ENCODE data around the gene PPM1J. TPM values are rescaled to one million over a fixed set of nuclear protein-coding genes. Genes with fewer than 3 reads are reported as not detected.

Gene PPM1J
- total and polyA plus RNA-seq, 2 donors (not counting 1 experiment from before 2014, with no cell fraction given) = 0.79 to 0.83 TPM

DNA sequence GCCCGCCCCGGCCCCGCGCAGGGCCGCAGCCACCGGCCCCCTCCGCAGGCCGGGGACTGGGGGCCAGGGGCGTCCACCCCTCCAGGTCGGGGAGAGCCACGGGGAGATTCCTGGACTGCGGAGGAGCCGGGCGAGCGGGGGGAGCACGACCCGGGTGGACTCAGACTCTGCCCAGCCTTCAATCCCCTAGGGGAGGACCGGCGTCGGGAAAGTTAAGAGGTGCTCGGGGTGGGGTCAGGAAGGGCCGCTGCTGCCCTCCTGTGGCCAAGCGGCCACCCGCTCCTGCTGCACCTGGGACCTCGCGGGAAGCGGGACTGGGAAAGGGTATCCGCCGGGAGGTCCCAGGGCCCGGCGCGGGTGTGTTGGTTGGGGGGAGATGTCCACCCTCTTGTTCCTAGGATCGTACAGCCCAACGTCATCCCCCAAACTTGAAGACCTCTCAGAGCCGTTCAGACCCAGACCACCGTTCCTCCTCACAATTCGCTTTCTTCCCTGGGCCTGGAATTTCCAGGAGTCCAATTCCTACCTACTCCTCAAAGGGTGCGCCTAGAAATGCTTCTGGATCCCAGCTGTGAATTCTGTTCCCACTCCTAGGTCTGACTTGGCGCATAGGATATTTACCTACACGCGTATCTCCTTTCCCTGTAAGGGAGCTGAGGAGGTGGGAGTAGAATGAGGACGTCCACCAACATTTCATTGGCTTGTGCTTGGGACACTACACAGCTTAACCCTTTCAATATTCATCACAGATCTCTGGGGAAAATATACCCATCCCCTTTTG, 7.7 kb downstream of the PPM1J start:
- H3K9me3 ChIP-seq (ENCODE audit: control insufficient read depth, insufficient read depth, low read depth, low read length) = no peaks in the 10 kb centered on the region
- peak overlapping the region; percentile 33 to 97 (median 64) for H3K4me3 ChIP-seq (replicated peaks in 1 of 4; ENCODE audit: control extremely low read depth in 1 of 4, insufficient read depth in 1 of 4, low read depth in 3 of 4, low read length in 4 of 4)
- peaks cover 41% of the 10 kb centered on the region for H3K79me2 ChIP-seq (ENCODE audit: control insufficient read depth, insufficient read depth, low read length)
- TF ChIP-seq EZH2 (IDR thresholded peaks at IDR 0.05; ENCODE audit: low read length, missing control alignments) = no peak
- TF ChIP-seq, protein P1, sequence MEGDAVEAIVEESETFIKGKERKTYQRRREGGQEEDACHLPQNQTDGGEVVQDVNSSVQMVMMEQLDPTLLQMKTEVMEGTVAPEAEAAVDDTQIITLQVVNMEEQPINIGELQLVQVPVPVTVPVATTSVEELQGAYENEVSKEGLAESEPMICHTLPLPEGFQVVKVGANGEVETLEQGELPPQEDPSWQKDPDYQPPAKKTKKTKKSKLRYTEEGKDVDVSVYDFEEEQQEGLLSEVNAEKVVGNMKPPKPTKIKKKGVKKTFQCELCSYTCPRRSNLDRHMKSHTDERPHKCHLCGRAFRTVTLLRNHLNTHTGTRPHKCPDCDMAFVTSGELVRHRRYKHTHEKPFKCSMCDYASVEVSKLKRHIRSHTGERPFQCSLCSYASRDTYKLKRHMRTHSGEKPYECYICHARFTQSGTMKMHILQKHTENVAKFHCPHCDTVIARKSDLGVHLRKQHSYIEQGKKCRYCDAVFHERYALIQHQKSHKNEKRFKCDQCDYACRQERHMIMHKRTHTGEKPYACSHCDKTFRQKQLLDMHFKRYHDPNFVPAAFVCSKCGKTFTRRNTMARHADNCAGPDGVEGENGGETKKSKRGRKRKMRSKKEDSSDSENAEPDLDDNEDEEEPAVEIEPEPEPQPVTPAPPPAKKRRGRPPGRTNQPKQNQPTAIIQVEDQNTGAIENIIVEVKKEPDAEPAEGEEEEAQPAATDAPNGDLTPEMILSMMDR (conservative IDR thresholded peaks at IDR 0.05 in 1 of 2, IDR thresholded peaks at IDR 0.05 in 1 of 2; ENCODE audit: low read depth in 1 of 2, low read length in 2 of 2) = peak; percentile 78 to 81
- peaks cover 13% of the 10 kb centered on the region for H3K36me3 ChIP-seq (ENCODE audit: control insufficient read depth, insufficient read depth, low read length)
- H2AFZ ChIP-seq (ENCODE audit: low read length) = peak overlapping the region; percentile 85
- H3K4me2 ChIP-seq (ENCODE audit: extremely low read depth, insufficient read depth, low read length) = peak overlapping the region; percentile 94
- H3K27ac ChIP-seq (ENCODE audit: insufficient read depth, low read length) = no peak overlapping the region
- H3K9ac ChIP-seq (ENCODE audit: insufficient read depth, low read length) = peak overlapping the region; percentile 91
- H3K27me3 ChIP-seq (ENCODE audit: control insufficient read depth, insufficient read depth, low read length) = peaks cover 3% of the 10 kb centered on the region
- peaks cover 19% of the 10 kb centered on the region for H3K4me1 ChIP-seq (ENCODE audit: control insufficient read depth, extremely low read depth, insufficient read depth, low read length)
- no peaks in the 10 kb centered on the region for H4K20me1 ChIP-seq (ENCODE audit: control insufficient read depth, extremely low read depth, insufficient read depth, low read length)
- peak; percentile 85 to 89 for DNase-seq (ENCODE audit: low read depth in 2 of 2)

DNA sequence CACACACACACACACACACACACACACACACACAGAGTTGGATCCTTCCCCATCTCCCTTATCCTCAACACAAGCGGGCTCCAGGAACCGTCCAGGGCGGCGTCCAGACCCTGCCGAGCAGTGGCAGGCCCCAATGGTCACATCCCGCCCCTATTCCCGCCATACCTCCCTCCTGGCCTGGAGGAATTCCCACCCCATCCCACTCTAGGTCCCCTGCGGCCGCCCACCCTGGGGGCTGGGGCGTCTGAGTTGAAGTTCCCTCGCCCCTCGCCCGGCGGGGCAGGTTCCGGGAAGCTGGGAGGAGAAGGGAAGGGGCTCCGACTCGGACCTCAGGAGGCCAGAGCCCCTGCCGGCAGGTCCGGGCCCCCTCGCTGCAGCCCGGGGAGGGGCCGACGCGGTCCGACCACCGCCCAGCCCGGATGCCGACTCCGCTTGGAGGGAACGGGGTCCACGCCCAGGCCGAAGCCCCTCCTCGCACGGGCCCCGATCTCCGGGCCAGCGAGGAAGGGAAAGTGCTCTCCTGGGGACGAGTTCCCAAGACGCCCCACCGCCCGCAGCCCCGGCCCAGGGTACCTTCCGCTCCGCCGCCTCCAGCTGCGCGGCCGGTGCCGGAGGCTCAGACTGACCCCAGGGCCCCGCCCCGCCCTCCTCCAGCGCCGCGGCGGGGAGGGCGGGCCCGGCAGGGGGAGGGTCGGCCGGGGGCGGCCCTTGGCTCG, 8.5 kb downstream of the PPM1J start, which contains the start of gene RHOC:
RHOC (minus strand) TSS at position 623 of the 716 bp plus-strand sequence. CDS start 3,328 bp downstream, outside the sequence.
- no peaks in the 10 kb centered on the region for H4K20me1 ChIP-seq (ENCODE audit: control insufficient read depth, extremely low read depth, insufficient read depth, low read length)
- peaks cover 3% of the 10 kb centered on the region for H3K27me3 ChIP-seq (ENCODE audit: control insufficient read depth, insufficient read depth, low read length)
- H2AFZ ChIP-seq (ENCODE audit: low read length) = peak within 1 kb of the TSS; percentile 85
- peaks cover 18% of the 10 kb centered on the region for H3K36me3 ChIP-seq (ENCODE audit: control insufficient read depth, insufficient read depth, low read length)
- DNase-seq (ENCODE audit: low read depth in 2 of 2) = peak; percentile 29 to 47
- H3K9me3 ChIP-seq (ENCODE audit: control insufficient read depth, insufficient read depth, low read depth, low read length) = no peaks in the 10 kb centered on the region
- H3K27ac ChIP-seq (ENCODE audit: insufficient read depth, low read length) = peak within 1 kb of the TSS; percentile 92
- peak within 1 kb of the TSS; percentile 74 to 97 (median 81) for H3K4me3 ChIP-seq (replicated peaks in 1 of 4; ENCODE audit: control extremely low read depth in 1 of 4, insufficient read depth in 1 of 4, low read depth in 3 of 4, low read length in 4 of 4)
- no peak for TF ChIP-seq EZH2 (IDR thresholded peaks at IDR 0.05; ENCODE audit: low read length, missing control alignments)
- TF ChIP-seq, protein P1 (conservative IDR thresholded peaks at IDR 0.05 in 1 of 2, IDR thresholded peaks at IDR 0.05 in 1 of 2; ENCODE audit: low read depth in 1 of 2, low read length in 2 of 2) = no peak
- H3K9ac ChIP-seq (ENCODE audit: insufficient read depth, low read length) = peak within 1 kb of the TSS; percentile 91
- peak within 1 kb of the TSS; percentile 94 for H3K4me2 ChIP-seq (ENCODE audit: extremely low read depth, insufficient read depth, low read length)
- H3K4me1 ChIP-seq (ENCODE audit: control insufficient read depth, extremely low read depth, insufficient read depth, low read length) = peaks cover 23% of the 10 kb centered on the region
- H3K79me2 ChIP-seq (ENCODE audit: control insufficient read depth, insufficient read depth, low read length) = peaks cover 42% of the 10 kb centered on the region

Measured in fibroblast of lung (primary cell).